SIG-M5 treated with dmso at 0.1 percent for 504 hours (cell line): Measurements from ENCODE around the gene CASTOR2.
"Not testable (repeated sequence)": the region's sequence is repeated elsewhere in the genome, so short reads cannot be mapped to it uniquely, and the experiment has no call there.

Experiments used
- DNase-seq: peaks from one replicate; lab custom pipeline; 2025; ENCODE audit not compliant: unreplicated experiment; lab: John Stamatoyannopoulos, UW

CASTOR2 gene

DNA sequence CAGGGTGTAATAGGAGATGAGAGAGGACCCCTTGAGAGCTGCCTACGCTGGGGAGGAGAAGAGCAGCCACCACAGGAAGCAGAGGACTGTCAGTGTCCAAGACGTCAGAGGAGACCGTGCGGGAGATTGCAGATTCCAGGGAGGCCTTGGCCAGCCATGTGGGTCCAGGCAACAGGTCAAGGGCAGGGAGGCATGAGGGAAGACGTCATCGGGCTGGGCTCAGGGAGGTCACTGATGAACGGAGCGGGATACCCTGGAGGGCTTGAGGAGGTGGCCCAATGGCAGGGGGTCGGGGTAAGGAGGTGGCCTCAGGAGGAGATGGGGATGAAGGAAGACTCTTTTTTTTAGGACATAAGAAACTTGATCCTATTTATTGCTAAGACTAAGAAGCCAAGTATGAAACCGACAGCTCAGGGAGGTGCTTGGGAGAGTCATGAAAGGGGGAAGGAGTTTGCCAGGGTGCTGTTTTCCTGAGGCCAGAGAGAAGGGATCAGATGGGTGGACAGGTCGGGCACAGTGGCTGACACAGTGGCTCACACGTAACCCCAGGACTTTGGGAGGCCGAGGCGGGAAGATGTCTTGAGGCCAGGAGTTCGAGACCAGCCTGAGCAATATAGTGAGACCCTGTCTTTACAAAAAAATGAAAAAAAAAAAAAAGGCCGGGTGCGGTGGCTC, 30.5 kb downstream of the CASTOR2 start:
- DNase-seq = not testable (repeated sequence)

DNA sequence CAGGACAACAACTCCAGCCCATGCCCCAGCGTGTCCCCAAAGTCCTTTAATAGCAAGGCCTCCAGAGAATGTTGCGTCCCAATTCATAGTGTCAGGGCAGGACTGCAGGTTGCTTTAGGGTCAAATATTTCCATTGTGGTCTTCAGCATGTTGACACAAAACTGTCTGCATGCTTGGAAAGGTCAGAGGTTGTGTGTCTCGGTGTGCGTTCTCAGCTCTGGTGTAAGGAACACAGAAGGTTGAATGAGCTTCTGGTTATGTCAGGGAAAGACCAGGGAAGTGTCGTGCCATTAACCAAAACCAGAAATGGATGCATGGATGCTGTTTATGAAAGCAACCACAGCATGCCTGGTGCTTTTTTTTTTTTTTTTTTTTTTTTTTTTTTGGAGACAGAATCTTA, 31.9 kb downstream of the CASTOR2 start:
- not testable (repeated sequence) for DNase-seq

DNA sequence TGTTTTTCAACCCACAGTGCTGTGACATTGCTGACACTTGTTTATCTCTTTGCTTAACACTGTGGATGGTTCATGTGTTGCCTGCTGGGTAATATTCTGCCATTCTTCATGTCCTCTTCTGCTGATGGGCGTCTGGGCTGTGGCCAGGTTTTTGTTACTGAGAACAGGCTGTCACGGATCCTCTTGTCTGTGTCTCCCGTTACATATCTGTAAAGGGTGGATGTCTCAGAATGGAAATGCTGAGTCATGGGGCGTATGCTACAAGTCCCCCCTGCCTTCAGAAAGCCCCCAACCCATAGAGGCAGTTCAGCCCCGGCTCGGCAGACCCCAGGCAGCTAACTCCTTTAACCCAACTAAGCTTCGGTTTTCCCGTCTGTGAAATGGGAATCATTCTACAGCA, 33.3 kb downstream of the CASTOR2 start:
- DNase-seq = not testable (repeated sequence)

DNA sequence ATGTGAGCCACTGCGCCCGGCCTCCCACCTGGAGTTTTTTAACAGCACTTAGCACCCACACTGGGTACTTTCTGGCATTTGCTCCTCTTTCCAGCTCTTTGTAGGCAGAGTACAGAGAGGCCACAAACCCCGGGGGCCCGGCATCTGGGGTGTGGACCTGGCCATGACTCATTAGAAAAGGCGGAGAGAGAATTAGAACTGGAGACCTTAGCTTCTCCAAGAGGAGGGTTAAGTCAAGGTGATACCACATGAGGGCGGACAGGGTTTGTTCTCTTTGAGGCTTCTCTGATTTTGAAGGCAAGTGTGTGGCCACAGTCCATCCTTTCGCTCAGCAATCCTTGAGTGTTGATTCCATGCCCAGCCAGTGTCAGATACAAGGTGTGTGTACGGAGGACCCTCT, 36.9 kb downstream of the CASTOR2 start:
- DNase-seq = not testable (repeated sequence)

DNA sequence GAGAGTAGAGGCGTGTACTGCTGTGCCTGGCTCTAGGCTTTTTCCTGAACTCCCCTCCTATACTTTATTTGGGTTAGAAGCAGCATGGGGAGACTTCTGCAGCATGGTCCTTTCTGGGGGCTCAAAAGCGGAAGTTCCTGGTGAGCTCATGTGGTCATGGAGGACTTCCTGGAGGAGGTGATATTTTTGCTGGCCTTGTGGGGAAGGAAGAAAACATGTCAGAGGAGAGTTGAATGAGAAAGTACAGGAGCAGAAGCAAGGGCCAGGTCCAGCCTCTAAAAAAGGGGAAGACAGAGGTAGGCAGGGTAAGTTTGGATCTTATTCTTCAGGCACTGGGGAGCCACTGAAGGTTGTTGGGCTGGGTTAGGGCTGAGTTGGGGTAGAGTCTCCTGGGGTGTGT, 45.5 kb downstream of the CASTOR2 start:
- DNase-seq = no peak

DNA sequence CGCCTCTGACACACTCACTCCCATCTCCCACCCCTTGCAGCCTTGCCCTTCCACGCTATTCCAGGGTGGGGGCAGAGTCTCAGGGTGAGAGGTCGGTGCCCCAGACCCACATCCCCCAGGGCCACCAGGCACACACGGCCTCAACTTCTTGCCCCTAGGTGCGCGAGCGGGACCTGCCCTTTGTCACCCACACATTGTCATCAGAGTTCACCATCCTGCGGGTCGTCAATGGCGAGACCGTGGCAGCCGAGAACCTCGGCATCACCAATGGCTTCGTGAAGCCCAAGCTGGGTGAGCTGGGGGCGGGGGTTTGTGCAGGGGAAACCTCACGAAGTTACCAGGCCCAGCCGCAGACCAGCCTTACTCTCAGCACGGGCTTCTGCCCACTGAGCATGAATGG, 53.3 kb downstream of the CASTOR2 start:
- DNase-seq = no peak

DNA sequence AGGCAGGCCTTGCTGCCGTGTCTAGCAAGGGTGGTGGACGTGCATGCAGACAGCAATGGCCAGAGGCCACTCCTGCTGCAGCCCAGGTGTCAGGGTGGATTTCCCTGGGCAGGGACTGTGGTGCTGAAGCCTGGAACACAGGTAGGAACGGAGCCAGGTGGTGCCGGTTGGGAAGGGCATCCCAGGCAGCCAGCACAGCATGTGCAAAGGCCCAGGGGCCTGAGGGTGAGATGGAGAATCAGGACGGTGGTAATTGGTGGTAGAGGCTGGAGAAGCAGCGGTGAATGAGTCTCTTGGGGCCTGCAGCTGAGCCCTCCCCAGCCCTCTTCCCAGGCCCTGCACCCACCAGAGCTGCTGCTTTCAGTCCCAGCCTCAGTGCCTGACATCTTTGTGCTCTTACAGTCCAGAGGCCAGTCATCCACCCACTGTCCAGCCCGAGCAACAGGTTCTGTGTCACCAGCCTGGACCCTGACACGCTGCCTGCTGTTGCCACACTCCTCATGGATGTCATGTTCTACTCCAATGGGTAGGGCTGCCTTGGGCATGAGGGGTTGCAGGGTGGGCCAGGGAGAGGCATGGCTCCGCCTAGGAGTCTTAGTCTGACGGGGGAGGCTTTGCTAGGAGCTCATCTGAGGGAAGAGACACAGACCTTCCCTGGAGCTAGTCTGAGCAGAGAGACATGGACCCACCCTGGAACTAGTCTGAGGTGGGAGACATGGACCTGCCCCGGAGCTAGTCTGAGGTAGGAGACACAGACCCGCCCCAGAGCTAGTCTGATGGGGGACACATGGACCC, 54.3 kb downstream of the CASTOR2 start:
- no peak for DNase-seq

DNA sequence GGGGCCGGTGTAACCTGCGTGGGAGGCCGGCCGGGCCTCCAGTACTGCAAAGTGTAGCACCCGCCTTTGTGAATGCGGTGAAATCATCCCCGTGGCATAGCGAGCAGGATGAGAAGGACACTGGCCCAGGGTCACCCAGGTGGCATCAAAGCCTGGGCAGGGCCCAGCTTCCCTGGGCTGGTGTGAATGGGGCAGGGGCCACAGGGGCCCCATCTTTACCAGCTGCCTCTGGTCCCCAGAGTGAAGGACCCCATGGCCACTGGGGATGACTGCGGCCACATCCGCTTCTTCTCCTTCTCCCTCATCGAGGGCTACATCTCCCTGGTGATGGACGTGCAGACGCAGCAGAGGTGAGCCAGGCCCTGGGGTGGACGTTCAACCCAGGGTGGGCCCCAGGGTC, 55.3 kb downstream of the CASTOR2 start:
- DNase-seq = no peak

DNA sequence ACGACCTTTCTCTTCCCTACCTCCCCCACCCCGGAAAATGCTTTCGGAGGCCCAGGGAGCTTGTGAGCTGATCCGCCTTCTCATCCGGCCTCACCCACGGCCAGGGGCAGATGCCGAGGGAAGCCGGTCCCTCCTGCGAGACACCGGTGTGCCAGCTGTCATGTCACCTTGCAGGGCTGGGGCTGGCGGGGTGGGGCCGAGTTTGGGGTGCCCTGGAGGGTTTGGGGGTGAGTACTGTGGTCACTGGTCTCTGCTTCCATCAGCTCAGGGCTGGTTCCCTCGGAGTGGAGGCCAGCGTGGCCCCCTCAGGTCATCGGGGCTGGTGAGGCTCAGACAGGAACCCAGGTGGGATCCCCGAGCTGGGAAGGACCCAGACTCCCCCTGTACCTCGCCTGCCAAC, 60.4 kb downstream of the CASTOR2 start:
- DNase-seq = no peak

DNA sequence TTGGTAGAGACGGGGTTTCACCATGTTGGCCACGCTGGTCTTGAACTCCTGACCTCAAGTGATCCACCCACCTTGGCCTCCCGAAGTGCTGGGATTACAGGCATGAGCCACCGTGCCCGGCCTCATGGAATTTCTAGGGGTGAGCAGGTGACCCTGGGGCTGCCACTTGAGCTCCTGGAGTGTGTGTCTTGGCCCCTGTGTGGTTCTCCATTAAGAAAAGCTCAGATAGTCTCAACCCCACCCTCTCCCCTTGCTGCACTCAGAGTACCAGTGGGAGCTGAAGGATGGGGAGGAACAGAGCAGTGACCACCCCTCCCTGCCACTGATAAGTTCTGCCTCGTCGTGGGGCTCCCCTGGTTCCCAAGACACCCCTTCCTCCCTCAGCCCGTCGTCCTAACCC, 63.8 kb downstream of the CASTOR2 start:
- no peak for DNase-seq

DNA sequence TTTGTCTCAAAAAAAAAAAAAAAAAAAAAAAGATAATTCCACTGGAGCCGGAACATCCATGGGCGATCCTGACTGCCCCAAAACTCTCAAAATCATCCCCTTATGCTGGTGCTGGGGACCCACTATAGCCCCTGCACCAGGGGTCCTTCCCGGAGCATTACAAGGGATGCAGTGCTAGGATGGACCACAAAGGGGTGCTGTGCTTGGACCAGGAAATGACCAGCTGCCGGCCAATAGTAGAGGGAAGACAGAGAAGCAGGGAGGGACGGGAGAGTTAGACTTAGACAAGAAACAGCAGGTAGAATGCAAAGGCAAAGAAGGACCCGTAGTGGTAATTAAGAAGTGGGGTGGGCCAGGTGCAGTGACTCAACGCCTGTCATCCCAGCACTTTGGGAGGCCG, 68.6 kb downstream of the CASTOR2 start:
- no peak for DNase-seq

DNA sequence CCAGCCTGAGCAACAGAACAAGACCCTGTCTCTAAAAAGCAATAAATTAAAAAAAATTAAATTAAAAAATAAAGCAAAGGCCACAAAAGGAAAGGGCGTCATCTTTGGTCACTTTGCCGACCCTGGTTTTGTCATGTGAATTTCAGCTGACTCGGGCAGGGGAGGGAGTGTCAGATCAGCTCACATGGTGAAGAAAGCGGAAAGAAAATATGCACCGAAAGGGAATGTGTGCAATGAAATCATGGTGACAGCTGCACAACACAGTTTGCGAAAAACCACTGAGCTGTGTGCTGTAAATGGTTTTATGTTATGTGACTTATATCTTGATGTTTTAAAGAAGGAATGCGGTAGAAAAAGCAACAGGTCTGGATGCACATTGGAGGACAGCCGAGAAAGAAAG, 69.3 kb downstream of the CASTOR2 start:
- no peak for DNase-seq

DNA sequence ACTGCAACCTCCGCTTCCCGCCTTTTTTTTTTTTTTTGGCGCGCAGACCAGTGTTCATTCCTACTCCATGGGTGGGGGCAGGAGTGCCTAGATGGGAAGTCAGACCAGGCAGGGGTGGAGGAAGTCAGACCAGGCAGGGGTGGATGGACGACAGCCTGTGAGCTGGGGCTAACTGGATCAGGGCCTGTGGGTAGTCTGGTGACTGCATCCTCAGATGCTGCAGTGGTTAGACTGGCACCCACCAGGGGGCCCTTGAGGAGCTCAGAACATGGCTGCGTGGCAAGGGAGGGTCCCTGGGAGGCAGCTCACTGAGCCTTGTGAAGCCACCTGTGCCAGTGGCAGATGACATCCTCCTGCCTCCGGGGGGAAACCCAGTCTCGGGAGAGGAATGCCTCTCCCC, 74.0 kb downstream of the CASTOR2 start:
- no peak for DNase-seq

DNA sequence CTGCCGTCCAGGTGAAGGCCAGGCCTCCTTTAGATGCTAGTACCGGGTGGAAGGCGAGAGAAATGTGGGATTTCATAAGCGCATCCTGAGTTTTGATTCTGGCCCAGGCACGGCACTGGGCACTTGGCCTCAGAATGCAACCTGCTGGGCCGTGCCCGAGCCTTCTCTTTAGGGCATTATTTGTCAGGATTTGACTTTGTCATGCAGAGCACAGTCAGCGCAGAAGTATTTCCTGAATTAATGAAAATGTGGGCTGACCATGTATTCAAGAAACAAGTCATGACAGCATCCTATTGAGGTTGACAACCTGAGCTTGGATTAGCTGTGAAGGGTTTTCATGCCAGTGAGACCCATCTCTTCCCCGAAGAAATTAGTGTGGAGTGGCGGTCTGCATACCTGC, 74.7 kb downstream of the CASTOR2 start:
- no peak for DNase-seq

DNA sequence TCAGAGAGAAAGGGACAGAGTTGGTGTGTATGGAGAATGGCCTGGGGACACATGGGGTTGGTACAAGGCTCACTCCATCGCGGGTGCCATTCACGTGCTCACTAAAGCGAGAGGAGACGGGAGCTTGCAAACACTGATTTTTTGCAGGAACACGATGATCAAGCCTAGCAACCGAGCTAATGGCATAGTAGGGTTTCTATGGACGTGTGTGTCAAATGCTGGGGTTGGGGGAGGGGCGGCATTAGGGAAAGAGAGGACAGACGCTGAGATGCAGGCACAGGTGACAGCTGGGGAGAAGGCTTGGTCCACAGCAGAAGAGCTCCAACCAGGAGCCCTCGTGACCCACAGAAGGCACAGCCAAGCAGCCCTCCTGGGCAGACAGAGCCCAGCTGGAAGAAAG, 75.2 kb downstream of the CASTOR2 start:
- no peak for DNase-seq

DNA sequence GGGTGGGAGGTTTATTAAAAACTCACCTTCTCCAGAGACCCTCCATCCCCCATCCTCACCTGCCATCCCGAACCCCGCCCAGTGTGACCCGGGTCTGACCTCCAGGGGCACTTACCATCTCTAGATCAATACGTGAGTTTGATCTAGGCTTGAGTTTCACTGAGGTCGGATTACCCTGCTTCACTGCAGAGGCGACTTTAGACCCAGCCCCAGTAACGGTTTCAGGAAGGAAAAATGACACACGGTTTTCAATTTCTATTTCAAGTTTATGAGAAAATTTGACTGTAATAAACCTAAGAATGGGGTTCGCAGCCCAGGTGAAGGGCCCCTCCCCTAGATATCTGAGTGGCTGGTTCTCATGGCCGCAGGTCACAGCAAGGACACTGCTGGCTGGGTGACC, 76.0 kb downstream of the CASTOR2 start:
- no peak for DNase-seq

DNA sequence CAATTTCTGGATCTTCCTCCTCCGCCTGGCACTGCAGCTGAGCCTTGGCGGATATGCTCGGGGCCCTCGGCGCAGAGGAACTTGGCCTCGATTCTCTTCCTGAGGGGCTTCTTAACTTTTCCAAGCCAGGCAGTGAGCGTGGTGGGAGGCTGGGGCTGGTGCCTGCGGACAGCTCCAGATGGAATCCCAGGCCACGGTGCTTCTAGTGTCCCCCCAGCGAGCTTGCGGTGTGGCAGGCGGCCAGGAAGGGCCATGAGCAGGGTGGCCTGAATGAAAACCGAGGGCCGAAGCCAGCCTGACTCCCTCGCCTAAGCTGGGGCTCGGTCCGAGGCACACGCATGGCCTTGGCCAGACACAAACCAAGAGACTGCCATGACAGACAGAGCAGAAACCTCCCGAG, 77.8 kb downstream of the CASTOR2 start:
- DNase-seq = no peak

DNA sequence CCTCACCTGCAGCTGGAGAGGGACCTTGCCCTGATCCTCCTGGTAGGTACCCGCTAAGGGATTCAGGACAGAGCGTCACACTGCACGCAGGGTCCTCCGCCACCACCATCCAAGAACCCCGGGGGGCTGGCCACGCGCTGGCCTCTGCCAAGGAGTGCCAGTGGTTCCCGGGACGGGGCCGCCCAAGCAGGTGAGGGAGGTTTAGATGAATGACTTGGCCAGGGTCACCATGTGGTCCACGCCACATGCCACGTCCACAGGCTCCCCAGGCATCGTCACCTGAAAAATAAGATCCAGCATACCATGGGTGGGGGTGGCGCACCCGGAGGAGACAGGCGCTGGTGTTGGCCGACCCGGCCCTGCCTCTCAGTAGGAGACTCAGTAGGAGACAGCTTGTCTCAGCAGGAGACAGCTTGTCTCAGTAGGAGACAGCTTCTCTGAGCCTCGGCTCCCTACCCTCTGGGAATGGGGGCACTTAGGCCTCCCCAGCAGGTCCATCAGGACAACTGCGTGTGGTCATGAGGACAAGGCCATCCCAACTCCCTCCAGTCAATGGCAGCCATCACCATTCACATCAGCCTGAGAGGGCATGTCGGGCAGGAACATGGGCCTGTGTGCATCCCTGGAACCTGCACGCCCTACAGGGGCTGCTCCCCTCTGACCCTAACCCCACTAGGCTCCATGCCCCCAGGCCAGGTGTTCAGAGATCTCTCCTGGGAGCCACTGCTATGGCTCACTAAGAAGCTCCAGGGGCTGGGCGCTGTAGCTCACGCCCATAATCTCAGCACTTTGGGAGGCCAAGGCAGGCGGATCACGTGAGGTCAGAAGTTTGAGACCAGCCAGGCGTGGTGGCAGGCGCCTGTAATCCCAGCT, 78.6 kb downstream of the CASTOR2 start:
- DNase-seq = no peak

DNA sequence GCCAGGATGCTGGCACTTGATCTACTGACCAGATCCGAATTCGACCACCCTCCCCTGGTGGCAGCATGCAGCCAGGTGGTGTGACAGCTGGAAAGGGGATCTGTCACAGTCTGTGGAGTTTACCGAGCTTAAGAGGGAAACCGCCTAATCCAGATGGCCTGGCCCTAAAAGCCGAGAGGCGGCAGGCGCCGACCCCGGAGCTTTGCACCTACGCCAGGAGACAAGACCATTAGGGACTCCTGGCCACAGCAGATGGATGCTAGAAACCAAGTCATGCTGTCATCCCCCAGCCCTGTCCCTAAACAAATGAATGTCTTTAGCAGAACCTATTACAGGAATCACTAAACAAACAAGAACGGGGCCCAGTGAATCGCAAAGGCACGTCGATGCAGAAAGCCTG, 81.4 kb downstream of the CASTOR2 start:
- no peak for DNase-seq

DNA sequence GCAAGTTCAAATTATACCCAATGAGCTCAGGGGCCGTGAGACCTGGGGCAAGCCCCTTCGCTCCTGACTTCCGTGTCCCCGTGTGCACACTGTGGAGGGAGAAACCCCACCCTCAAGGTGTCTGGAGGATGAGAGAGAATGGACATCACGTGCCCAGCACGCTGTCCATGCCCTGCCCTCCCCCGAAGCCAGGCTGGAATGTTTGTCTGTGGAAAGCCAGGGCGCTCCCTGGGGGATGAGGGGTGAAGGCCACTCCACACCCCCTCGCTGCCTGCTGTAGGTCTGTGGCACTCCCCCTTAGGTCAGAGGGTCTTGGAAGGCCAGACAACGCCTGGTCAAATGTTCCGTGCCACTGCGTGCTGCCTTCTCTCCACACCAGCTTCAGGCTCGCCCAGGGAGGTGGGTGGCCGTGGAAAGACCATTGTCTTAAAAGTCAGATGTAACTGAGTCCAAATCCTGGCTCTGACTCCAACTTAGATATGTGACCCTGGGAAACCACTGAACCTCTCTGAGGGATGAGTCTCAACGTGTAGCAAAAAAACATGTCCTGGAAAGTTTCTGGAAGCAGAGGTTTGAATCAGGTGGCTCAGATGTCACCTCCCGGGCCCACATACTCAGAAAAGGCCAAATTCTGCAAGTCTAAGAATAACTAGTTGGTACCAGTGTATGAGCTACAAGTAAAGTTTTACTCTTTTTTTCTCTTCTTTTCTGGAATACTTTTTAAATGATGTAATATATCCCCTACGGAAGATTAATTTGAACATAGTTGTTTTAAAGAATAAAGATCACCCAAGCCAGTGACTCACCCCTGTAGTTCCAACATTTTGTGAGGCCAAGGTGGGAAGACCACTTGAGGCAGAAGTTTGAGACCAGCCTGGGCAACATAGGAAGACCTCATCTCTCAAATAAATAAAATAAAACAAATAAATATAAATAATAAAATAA, 84.2 kb downstream of the CASTOR2 start:
- no peak for DNase-seq

DNA sequence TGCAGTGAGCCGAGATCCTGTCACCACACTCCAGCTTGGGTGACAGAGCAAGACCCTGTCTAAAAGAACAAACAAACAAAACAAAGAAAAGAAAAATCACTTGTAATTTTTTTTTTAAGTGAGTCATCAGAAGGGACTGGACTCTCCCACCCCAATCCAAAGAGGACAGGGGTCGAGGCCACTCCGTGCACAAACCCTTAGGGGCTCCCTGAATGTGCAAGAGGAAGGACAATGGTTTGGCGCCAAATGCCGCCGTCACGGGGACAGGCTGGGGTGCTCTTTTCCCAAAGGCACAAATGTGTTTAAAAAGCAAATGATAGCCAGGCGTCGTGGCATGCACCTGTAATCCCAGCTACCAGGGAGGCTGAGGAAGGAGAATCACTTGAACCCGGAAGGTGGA, 85.3 kb downstream of the CASTOR2 start:
- no peak for DNase-seq
